Raji (cell line): Measurements from ENCODE around the gene USP47.

Experiments
- POLR2A ChIP-seq: IDR thresholded peaks from 2 replicates; pipeline ENCODE4 v1.6.1; 2011; ENCODE audit warnings: low read depth, low read length, control low read depth; ENCODE audit not compliant: insufficient read depth

The USP47 gene

GRCh38 chr11:11971906-11972547 is 130.3 kb downstream of the USP47 start:
- TF ChIP-seq POLR2A: no peak

- TF ChIP-seq POLR2A: no peak
Observed at GRCh38 chr11:11972730-11973341, 131.1 kb downstream of the USP47 start.

- TF ChIP-seq POLR2A: no peak
Observed at GRCh38 chr11:11973361-11973800, 131.6 kb downstream of the USP47 start.

- no peak for TF ChIP-seq POLR2A
Observed at GRCh38 chr11:11973866-11974265, 132.1 kb downstream of the USP47 start.

GRCh38 chr11:11975201-11976092 is 133.7 kb downstream of the USP47 start:
- no peak for TF ChIP-seq POLR2A

- TF ChIP-seq POLR2A: no peak
Observed at GRCh38 chr11:11976481-11977127, 134.8 kb downstream of the USP47 start.

- no peak for TF ChIP-seq POLR2A
Observed at GRCh38 chr11:11977206-11977938, 135.6 kb downstream of the USP47 start.

GRCh38 chr11:11978098-11978637 is 136.4 kb downstream of the USP47 start:
- TF ChIP-seq POLR2A: no peak

- no peak for TF ChIP-seq POLR2A
Observed at GRCh38 chr11:11978792-11979487, 137.2 kb downstream of the USP47 start.

- no peak for TF ChIP-seq POLR2A
Observed at GRCh38 chr11:11979488-11980117, 137.8 kb downstream of the USP47 start.

- TF ChIP-seq POLR2A: no peak
Observed at GRCh38 chr11:11980200-11980599, 138.4 kb downstream of the USP47 start.

GRCh38 chr11:11980841-11981308 is 139.1 kb downstream of the USP47 start:
- TF ChIP-seq POLR2A: no peak

- TF ChIP-seq POLR2A: no peak
Observed at GRCh38 chr11:11981364-11981763, 139.6 kb downstream of the USP47 start.
